NCI-H2171 (cell line): ENCODE data around the gene C4orf46.
"Not testable (repeated sequence)": the region's sequence is repeated elsewhere in the genome, so short reads cannot be mapped to it uniquely, and the experiment has no call there.

ENCODE experiments used
- DNase-seq: peaks from one replicate; lab custom pipeline; 2025; lab: John Stamatoyannopoulos, UW

C4orf46 gene

DNA sequence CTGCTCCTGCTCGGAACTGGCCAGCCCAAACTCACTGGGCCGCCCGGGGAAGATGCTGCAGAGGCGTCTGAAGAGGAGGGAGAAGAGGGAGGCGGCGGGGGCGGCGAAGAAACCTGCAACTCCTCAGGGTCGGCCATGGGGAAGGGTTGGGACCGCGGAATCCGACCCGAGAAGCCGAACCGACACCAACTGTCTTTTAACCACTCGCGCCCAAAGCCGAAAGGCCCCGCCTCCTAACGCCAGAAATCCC is at the start of gene C4orf46:
TSS of gene C4orf46 (minus strand) at position 223 of the 250 bp plus-strand sequence. CDS start at position 137, 86 bp downstream.
- DNase-seq, result no peak

DNA sequence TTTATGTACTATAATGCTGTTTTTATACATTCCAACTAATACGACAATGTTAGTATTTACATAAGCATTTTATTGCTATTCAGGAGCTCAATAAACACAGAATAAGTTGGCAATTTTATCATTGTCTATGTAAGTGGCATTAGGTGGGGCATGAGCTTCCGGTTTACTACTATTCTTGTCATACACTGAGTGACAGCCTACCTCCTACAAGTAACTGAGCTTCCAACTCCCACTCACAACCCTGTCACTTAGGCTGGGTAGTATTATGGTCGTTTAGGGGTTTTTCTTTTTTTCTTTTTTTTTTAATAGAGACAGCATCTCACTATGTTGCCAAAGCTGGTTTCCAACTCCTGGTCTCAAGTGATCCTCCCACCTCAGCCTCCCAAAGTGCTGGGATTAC is 44.1 kb upstream of the C4orf46 start:
- DNase-seq, result no peak

- no peak for DNase-seq
These were observed 43.2 kb upstream of the C4orf46 start for GRCh38 chr4:158714937-158715336.

DNA sequence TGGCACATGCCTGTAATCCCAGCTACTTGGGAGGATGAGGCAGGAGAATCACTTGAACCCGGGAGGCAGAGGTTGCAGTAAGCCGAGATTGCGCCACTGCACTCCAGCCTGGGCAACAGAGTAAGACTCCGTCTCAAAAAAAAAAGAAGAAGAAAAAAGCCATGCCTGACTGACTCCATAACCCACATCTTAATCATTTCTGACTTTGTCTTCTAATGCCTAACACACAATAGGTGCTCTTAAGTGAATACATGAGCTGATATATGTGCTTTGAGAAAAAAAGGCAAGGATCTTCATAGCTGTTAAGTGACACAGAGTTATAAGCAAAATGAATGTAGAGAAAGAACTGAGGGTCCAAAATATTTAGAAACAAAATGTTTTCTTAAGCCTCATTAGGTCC is 40.9 kb upstream of the C4orf46 start:
- DNase-seq, result not testable (repeated sequence)

DNA sequence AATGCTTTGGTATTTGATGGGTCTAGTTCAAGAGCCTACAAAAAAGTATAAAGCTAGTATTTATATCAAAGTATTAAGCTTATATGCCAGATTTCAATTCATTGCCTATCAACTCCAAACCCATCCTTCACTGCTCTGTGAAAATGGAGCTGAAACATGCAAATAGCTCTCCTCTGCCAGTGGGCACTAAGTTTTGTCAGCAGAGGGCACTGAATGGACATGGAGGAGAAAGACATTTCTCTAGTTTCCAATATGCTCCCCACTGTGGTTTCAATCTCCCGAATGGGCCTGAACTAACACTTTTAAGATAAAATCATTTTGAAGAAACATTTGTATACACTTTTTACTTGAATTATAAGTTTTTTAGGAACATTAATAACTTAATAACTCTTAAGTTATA is 39.1 kb upstream of the C4orf46 start:
- no peak for DNase-seq

- no peak for DNase-seq
These were observed 32.6 kb upstream of the C4orf46 start for GRCh38 chr4:158704274-158704673.

DNA sequence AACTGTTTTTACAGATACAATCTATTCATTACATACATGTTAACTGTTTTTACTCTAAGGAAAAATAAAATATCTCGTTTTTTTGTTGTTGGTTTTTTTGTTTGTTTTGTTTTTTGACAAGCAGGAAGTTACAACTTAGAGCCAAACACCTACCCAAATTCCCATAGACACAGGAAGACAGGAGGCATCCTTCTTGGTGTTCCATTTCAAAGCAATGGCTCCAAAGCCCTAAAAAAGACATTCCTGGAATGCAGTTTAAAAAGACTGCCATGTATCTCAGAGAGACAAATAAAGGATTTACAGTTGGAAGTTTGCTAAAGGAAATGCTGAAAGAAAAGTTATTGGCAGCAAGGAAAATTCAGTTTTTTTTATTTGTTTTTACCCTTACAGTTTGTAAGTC is 17.1 kb upstream of the C4orf46 start:
- no peak for DNase-seq

DNA sequence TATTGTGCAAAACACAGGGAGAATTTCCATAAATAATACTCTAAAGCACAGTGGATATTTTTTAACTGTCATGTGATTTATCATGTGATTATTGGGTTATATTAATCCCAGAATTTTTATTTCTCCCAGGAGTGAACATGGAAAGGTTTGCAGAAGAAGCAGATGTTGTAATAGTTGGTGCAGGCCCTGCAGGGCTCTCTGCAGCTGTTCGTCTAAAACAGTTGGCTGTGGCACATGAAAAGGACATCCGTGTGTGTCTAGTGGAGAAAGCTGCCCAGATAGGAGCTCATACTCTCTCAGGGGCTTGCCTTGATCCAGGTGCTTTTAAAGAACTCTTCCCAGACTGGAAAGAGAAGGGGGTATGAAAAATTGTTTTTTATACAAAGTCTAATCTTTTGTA is 10.4 kb upstream of the C4orf46 start:
- DNase-seq, result no peak

GRCh38 chr4:158681629-158682028 is 9.9 kb upstream of the C4orf46 start:
- DNase-seq, result no peak

GRCh38 chr4:158678767-158679166 is 7.1 kb upstream of the C4orf46 start:
- DNase-seq, result no peak

DNA sequence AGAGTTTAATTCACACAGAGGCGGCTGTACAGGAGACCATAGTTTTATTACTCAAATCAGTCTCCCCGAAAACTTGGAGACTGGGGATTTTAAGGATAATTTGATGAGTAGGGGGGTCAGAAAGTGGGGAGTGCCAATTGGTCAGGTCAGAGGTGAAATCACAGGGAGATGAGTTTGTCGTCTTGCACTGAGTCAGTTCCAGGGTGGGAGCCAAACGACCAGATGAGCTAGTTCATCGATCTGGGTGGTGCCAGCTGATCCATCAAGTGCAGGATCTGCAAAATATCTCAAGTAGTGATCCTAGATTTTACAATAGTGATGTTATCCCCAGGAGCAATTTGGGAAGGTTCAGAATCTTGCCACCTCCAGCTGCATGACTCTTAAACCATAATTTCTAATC is 4.4 kb upstream of the C4orf46 start:
- no peak for DNase-seq

DNA sequence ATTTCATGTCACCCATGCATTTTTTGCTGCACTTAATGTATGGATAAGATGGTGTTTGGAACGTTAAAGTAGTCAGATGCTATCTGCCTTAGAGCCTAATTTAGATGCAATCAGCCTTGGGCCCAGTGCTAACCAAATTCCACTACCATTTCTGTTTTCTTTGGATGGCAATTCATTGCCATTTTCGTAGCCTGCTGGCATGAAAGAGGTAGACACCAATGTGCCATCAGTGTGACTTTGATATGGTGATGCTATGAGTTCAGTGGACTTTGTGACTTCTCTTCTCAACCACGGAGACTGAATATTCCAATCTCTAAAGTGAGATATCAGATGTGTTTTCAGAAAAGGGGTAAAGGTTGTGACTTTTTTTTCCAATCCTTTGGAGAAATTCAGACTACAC is 1.9 kb upstream of the C4orf46 start:
- DNase-seq, result no peak

GRCh38 chr4:158671915-158672806 is 474 bp upstream of the C4orf46 start, which contains the start of gene ETFDH:
TSS of gene ETFDH (plus strand) at chr4:158672296. CDS start at chr4:158672457, 161 bp downstream.
- DNase-seq, result peak; percentile 89

GRCh38 chr4:158670975-158671664 is 567 bp downstream of the C4orf46 start:
- no peak for DNase-seq

DNA sequence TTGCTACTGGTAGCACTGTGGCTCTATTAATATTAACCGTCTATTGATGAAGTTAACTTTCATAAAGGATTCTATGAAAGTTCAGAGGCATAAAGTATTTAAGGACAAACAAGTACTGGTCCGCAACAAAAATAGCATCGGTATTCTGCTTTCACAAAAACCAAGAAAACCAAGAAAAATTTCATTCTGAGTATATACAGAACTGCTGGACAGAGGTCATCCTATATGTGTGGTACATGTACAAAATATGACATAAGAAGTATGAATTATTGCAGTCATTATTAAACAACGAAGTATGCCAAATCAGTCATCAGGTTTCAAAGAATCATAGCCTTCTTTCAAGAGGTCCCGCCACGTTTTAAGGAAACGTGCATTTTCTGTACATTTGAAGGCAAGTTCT is 2.4 kb downstream of the C4orf46 start:
- no peak for DNase-seq

- DNase-seq, result no peak
These were observed 4.0 kb downstream of the C4orf46 start for GRCh38 chr4:158667651-158668198.

DNA sequence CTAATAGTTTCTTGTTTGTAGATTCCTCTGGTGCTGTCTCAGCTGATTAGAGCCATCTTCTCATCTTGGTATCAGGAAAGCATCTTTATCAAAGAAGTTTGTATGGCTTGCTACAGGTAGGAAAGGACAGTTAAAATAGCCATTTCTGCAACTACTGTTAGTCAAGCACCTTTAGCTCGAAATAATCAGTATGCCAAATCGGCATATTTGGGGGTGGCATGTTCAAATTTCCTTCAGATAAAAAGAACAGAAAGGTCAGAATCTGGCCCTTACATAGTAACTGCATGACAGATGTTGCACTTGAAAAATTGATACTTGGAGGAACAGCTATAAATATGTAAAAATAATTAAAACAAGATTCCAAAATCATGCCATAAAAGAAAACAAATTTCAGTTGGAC is 4.8 kb downstream of the C4orf46 start:
- no peak for DNase-seq

DNA sequence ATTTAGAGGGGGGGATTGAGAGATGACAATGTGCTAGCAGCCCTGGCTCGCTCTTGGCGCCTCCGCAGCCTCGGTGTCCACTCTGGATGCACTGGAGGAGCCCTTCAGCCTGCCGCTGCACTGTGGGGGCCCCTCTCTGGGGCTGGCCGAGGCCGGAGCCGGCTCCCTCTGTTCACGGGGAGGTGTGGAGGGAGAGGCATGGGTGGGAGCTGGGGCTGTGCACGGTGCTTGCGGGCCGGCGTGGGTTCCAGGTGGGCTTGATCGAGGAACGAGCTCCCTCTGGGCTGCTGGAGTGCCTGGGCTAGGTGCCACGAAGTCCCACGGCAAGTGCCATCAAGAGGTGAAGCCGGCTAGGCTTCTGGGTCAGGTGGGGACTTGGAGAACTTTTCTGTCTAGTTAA is 6.9 kb downstream of the C4orf46 start:
- DNase-seq, result no peak

- not testable (repeated sequence) for DNase-seq
These were observed 7.7 kb downstream of the C4orf46 start for GRCh38 chr4:158663707-158664625.

DNA sequence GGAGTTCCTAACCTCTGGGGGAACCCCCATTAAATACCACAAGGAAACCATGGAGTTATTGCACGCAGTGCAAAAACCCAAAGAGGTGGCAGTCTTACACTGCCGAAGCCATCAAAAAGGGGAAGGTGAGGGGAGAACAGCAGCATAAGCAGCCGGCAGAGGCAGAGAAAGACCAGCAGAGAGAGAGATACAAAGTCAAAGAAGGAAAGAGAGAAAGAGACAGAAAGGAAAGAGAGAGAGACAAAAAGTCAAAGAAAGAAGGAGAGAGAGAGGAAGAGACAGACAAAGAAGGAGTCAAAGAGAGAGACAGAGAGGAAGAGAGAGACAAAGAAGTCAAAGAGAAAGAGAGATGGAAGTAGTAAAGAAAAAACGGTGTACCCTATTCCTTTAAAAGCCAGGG is 8.4 kb downstream of the C4orf46 start:
- not testable (repeated sequence) for DNase-seq

GRCh38 chr4:158657291-158657690 is 14.4 kb downstream of the C4orf46 start:
- DNase-seq, result no peak

DNA sequence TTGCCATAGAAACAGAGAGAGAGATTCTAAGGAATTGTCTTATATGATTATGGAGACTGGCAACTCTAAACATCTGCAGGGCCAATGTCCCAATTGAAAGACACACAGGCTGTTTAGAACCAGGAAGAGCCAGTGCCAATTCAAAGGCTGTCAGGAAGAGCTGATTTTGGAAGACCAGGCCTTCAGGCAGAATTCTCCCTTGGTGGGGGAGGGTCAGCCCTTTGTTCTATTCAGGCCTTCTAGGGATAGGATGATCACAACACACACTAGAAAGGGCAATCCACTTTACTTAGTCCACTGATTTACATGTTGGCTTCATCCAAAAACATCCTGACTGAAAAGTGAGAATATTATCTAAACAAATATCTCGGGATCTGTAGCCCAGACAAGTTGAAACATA is 15.2 kb downstream of the C4orf46 start:
- DNase-seq, result no peak
